Muscle layer of duodenum (tissue), 2 donors: ENCODE results near the gene H2AZ2.

ENCODE experiments used
- H3K27ac ChIP-seq: one replicate; pipeline ENCODE4 v1.7.0; 2013; ENCODE audit warnings: mild to moderate bottlenecking, low read length
- H3K27me3 ChIP-seq: one replicate; pipeline ENCODE4 v1.7.0; 2013; ENCODE audit warnings: low read depth, mild to moderate bottlenecking, control low read depth, low read length
- H3K36me3 ChIP-seq, 2 donors: one replicate each; pipeline ENCODE4 v1.7.0; 2013; ENCODE audit warnings: low read length in 2 of 2, control low read depth in 1 of 2, mild to moderate bottlenecking in 1 of 2; ENCODE audit not compliant: insufficient read depth in 2 of 2, control insufficient read depth in 1 of 2
- H3K4me1 ChIP-seq, 2 donors: one replicate each; pipeline ENCODE4 v1.7.0; 2013; ENCODE audit warnings: low read length in 2 of 2, mild to moderate bottlenecking in 2 of 2, control low read depth in 1 of 2, moderate library complexity in 1 of 2; ENCODE audit not compliant: insufficient read depth in 2 of 2, control insufficient read depth in 1 of 2
- H3K4me3 ChIP-seq, 2 donors: one replicate each; pipeline ENCODE4 v1.7.0; 2013; ENCODE audit warnings: low read length in 2 of 2, low read depth in 1 of 2, mild to moderate bottlenecking in 1 of 2
- H3K9me3 ChIP-seq, 2 donors: one replicate each; pipeline ENCODE4 v1.7.0; 2013; ENCODE audit warnings: low read length in 2 of 2, control low read depth in 1 of 2, mild to moderate bottlenecking in 1 of 2; ENCODE audit not compliant: control insufficient read depth in 1 of 2
- donor health status: healthy.

H2AZ2 gene

GRCh38 chr7:44847920-44848634 lies at the start of gene H2AZ2:
Gene H2AZ2 (minus strand): TSS chr7:44848087. CDS start chr7:44847971, 116 bp downstream.
- peaks cover 5 to 20% of the 10 kb centered on the region in 2 donors for H3K4me1 ChIP-seq
- no peaks in the 10 kb centered on the region for H3K27me3 ChIP-seq
- peak within 1 kb of the TSS; percentile 81 to 95 for H3K4me3 ChIP-seq
- peak within 1 kb of the TSS; percentile 99 for H3K27ac ChIP-seq
- H3K36me3 ChIP-seq = no peaks in the 10 kb centered on the region
- H3K9me3 ChIP-seq = no peaks in the 10 kb centered on the region

- H3K4me1 ChIP-seq = no peaks in the 10 kb centered on the region
- H3K27me3 ChIP-seq = no peaks in the 10 kb centered on the region
- no peaks in the 10 kb centered on the region for H3K36me3 ChIP-seq
- no peak overlapping the region for H3K4me3 ChIP-seq
- H3K9me3 ChIP-seq = no peaks in the 10 kb centered on the region
- no peak overlapping the region for H3K27ac ChIP-seq
Measured at GRCh38 chr7:44897309-44897708, 49.4 kb upstream of the H2AZ2 start.

- H3K27ac ChIP-seq = no peak overlapping the region
- H3K9me3 ChIP-seq = no peaks in the 10 kb centered on the region
- H3K36me3 ChIP-seq = no peaks in the 10 kb centered on the region
- no peaks in the 10 kb centered on the region for H3K4me1 ChIP-seq
- H3K4me3 ChIP-seq = no peak overlapping the region
- H3K27me3 ChIP-seq = no peaks in the 10 kb centered on the region
Measured at GRCh38 chr7:44894888-44895580, 47.1 kb upstream of the H2AZ2 start.

- H3K27ac ChIP-seq = no peak overlapping the region
- H3K36me3 ChIP-seq = no peaks in the 10 kb centered on the region
- H3K4me3 ChIP-seq = no peak overlapping the region
- H3K27me3 ChIP-seq = no peaks in the 10 kb centered on the region
- no peaks in the 10 kb centered on the region for H3K9me3 ChIP-seq
- no peaks in the 10 kb centered on the region for H3K4me1 ChIP-seq
Measured at GRCh38 chr7:44893710-44894234, 45.9 kb upstream of the H2AZ2 start.

GRCh38 chr7:44891791-44892190 lies 43.9 kb upstream of the H2AZ2 start:
- H3K4me1 ChIP-seq = no peaks in the 10 kb centered on the region
- H3K27me3 ChIP-seq = no peaks in the 10 kb centered on the region
- H3K36me3 ChIP-seq = no peaks in the 10 kb centered on the region
- no peaks in the 10 kb centered on the region for H3K9me3 ChIP-seq
- H3K27ac ChIP-seq = no peak overlapping the region
- no peak overlapping the region for H3K4me3 ChIP-seq

GRCh38 chr7:44891372-44891771 lies 43.5 kb upstream of the H2AZ2 start:
- no peaks in the 10 kb centered on the region for H3K36me3 ChIP-seq
- no peaks in the 10 kb centered on the region for H3K27me3 ChIP-seq
- H3K4me3 ChIP-seq = no peak overlapping the region
- peaks cover 0 to 3% of the 10 kb centered on the region in 2 donors for H3K4me1 ChIP-seq
- no peaks in the 10 kb centered on the region for H3K9me3 ChIP-seq
- H3K27ac ChIP-seq = no peak overlapping the region

- H3K27me3 ChIP-seq = no peaks in the 10 kb centered on the region
- H3K36me3 ChIP-seq = peaks cover 0 to 7% of the 10 kb centered on the region in 2 donors
- H3K27ac ChIP-seq = no peak overlapping the region
- no peaks in the 10 kb centered on the region for H3K9me3 ChIP-seq
- no peak overlapping the region for H3K4me3 ChIP-seq
- peaks cover 0 to 8% of the 10 kb centered on the region in 2 donors for H3K4me1 ChIP-seq
Measured at GRCh38 chr7:44889086-44889781, 41.3 kb upstream of the H2AZ2 start.

GRCh38 chr7:44887293-44887692 lies 39.4 kb upstream of the H2AZ2 start:
- Histone ChIP-seq H3K9me3 (no peaks in the 10 kb centered on the region), H3K4me1 (peaks cover 16 to 27% of the 10 kb centered on the region in 2 donors), H3K27ac (no peak overlapping the region), H3K27me3 (no peaks in the 10 kb centered on the region), H3K36me3 (peaks cover 0 to 7% of the 10 kb centered on the region in 2 donors), H3K4me3 (no peak overlapping the region)

GRCh38 chr7:44885394-44886317 lies 37.8 kb upstream of the H2AZ2 start, which contains the start of gene PURB:
Gene PURB (minus strand): TSS chr7:44885530. CDS start chr7:44885348, 182 bp downstream.
- Histone ChIP-seq H3K4me1 (peaks cover 20 to 41% of the 10 kb centered on the region in 2 donors), H3K27me3 (no peaks in the 10 kb centered on the region), H3K36me3 (peaks cover 0 to 7% of the 10 kb centered on the region in 2 donors), H3K4me3 (peak within 1 kb of the TSS; percentile 83 to 95), H3K27ac (peak within 1 kb of the TSS; percentile 100), H3K9me3 (no peaks in the 10 kb centered on the region)

GRCh38 chr7:44884621-44885393 lies 36.9 kb upstream of the H2AZ2 start:
- peaks cover 20 to 49% of the 10 kb centered on the region in 2 donors for H3K4me1 ChIP-seq

More at GRCh38 chr7:44884621-44885393, 36.9 kb upstream of the H2AZ2 start:
- H3K27me3 ChIP-seq = no peaks in the 10 kb centered on the region
- H3K36me3 ChIP-seq = peaks cover 0 to 7% of the 10 kb centered on the region in 2 donors
- no peaks in the 10 kb centered on the region for H3K9me3 ChIP-seq
- H3K4me3 ChIP-seq = peak overlapping the region; percentile 57 to 83
- H3K27ac ChIP-seq = peak overlapping the region; percentile 43
